ENCODE results near the gene HES5. TPM values are rescaled to one million over a fixed set of nuclear protein-coding genes. Genes with fewer than 3 reads are reported as not detected.

HES5 gene
- total RNA-seq, 1 donor from 2014 or later: not detected

- no peak for DNase-seq (ENCODE audit: extremely low spot score, unreplicated experiment)
- Mint-ChIP-seq H3K9me3 (ENCODE audit: unreplicated experiment) (no peaks in the 10 kb centered on the region), H3K27ac (ENCODE audit: unreplicated experiment) (no peak overlapping the region), H3K36me3 (ENCODE audit: unreplicated experiment) (peaks cover under 1% of the 10 kb centered on the region), H3K27me3 (ENCODE audit: unreplicated experiment) (no peaks in the 10 kb centered on the region), H3K4me3 (ENCODE audit: unreplicated experiment) (no peak overlapping the region), H3K4me1 (ENCODE audit: unreplicated experiment) (peaks cover 5% of the 10 kb centered on the region)
- no peak for TF ChIP-seq CTCF (IDR thresholded peaks at IDR 0.05)
Observed at GRCh38 chr1:2482588-2482987, 47.5 kb downstream of the HES5 start.

- no peaks in the 10 kb centered on the region for H3K9me3 Mint-ChIP-seq (ENCODE audit: unreplicated experiment)
- H3K4me1 Mint-ChIP-seq (ENCODE audit: unreplicated experiment): peaks cover 5% of the 10 kb centered on the region
- no peak for TF ChIP-seq CTCF (IDR thresholded peaks at IDR 0.05)
Observed at GRCh38 chr1:2481885-2482284, 48.2 kb downstream of the HES5 start.

GRCh38 chr1:2480986-2481364 is 49.1 kb downstream of the HES5 start:
- Mint-ChIP-seq H3K27me3 (ENCODE audit: unreplicated experiment) (no peaks in the 10 kb centered on the region), H3K4me3 (ENCODE audit: unreplicated experiment) (no peak overlapping the region), H3K27ac (ENCODE audit: unreplicated experiment) (no peak overlapping the region), H3K9me3 (ENCODE audit: unreplicated experiment) (no peaks in the 10 kb centered on the region), H3K36me3 (ENCODE audit: unreplicated experiment) (no peaks in the 10 kb centered on the region), H3K4me1 (ENCODE audit: unreplicated experiment) (peaks cover 5% of the 10 kb centered on the region)
- no peak for TF ChIP-seq CTCF (IDR thresholded peaks at IDR 0.05)
- no peak for DNase-seq (ENCODE audit: extremely low spot score, unreplicated experiment)

More at GRCh38 chr1:2481885-2482284, 48.2 kb downstream of the HES5 start:
- Mint-ChIP-seq H3K27me3 (ENCODE audit: unreplicated experiment) (no peaks in the 10 kb centered on the region), H3K4me3 (ENCODE audit: unreplicated experiment) (no peak overlapping the region), H3K27ac (ENCODE audit: unreplicated experiment) (no peak overlapping the region), H3K36me3 (ENCODE audit: unreplicated experiment) (no peaks in the 10 kb centered on the region)
- DNase-seq (ENCODE audit: extremely low spot score, unreplicated experiment): no peak

- DNase-seq (ENCODE audit: extremely low spot score, unreplicated experiment): no peak
- no peak overlapping the region for H3K4me3 Mint-ChIP-seq (ENCODE audit: unreplicated experiment)
- no peaks in the 10 kb centered on the region for H3K9me3 Mint-ChIP-seq (ENCODE audit: unreplicated experiment)
- peaks cover 7% of the 10 kb centered on the region for H3K4me1 Mint-ChIP-seq (ENCODE audit: unreplicated experiment)
- H3K27me3 Mint-ChIP-seq (ENCODE audit: unreplicated experiment): no peaks in the 10 kb centered on the region
- H3K27ac Mint-ChIP-seq (ENCODE audit: unreplicated experiment): no peak overlapping the region
- H3K36me3 Mint-ChIP-seq (ENCODE audit: unreplicated experiment): no peaks in the 10 kb centered on the region
- no peak for TF ChIP-seq CTCF (IDR thresholded peaks at IDR 0.05)
Observed at GRCh38 chr1:2480236-2480985, 49.7 kb downstream of the HES5 start.

- no peak overlapping the region for H3K27ac Mint-ChIP-seq (ENCODE audit: unreplicated experiment)
- H3K36me3 Mint-ChIP-seq (ENCODE audit: unreplicated experiment): no peaks in the 10 kb centered on the region
- H3K27me3 Mint-ChIP-seq (ENCODE audit: unreplicated experiment): no peaks in the 10 kb centered on the region
- no peak overlapping the region for H3K4me3 Mint-ChIP-seq (ENCODE audit: unreplicated experiment)
- no peak for DNase-seq (ENCODE audit: extremely low spot score, unreplicated experiment)
- no peaks in the 10 kb centered on the region for H3K9me3 Mint-ChIP-seq (ENCODE audit: unreplicated experiment)
- no peak for TF ChIP-seq CTCF (IDR thresholded peaks at IDR 0.05)
- peaks cover 14% of the 10 kb centered on the region for H3K4me1 Mint-ChIP-seq (ENCODE audit: unreplicated experiment)
Observed at GRCh38 chr1:2479618-2480017, 50.4 kb downstream of the HES5 start.
